NCI-H460 (cell line): ENCODE results near the gene SLC4A5. TPM values are rescaled to one million over a fixed set of nuclear protein-coding genes. Genes with fewer than 3 reads are reported as not detected.

Experiments used
- DNase-seq: peaks from one replicate; pipeline ENCODE4 v3.0.0-alpha.2; 2016; ENCODE audit warnings: low read depth; ENCODE audit errors: extremely low read depth
- total RNA-seq: library from RNA; depleted of rRNA; stranded (reverse); fragments of >200 nt; shearing (Covaris generic); gene quantifications from 2 replicates; pipeline ENCODE4 v1.2.3, GENCODE V29; 2014

The SLC4A5 gene
- total RNA-seq, 1 experiment from 2014 or later, result 0.40 TPM

DNA sequence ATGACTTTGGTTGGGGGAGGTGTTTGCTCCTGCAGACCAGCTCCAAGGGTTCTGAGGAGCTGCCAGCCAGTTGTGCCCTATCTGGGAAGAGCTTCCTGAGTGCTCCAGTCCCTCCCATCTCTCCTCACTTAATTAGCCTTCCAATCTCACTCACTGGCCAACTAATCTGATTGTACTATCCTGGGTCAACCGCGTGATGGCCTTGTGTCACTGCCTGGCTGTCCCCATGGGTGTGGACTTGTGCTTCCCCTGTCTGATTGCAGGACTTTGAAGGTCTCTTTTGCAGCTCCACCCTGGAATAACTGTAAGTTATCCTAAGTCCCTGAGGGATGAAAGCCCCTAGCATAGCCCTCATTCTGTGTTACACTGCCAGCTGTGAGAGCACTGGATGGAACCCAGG, 65.0 kb downstream of the SLC4A5 start:
- DNase-seq, result no peak

DNA sequence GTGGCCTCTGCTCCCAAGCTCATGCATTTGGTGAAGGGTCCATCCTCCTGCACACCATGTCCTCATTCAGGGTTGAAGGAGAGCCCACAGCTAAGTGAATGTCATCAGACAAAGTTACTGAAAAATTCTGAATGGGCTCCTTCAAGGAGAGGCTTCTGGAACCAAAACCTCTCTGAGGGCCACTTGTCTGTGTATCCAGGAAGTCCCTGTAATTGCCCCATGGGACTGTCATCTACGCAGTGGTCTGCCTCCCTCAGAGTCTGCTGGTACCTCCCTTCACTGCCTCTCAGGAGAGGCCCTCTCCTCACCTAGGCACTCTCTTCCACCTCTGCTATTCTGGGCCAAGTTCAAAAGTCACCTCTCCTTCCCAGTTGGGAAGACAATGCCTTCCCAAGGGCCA, 68.0 kb downstream of the SLC4A5 start:
- DNase-seq, result no peak

DNA sequence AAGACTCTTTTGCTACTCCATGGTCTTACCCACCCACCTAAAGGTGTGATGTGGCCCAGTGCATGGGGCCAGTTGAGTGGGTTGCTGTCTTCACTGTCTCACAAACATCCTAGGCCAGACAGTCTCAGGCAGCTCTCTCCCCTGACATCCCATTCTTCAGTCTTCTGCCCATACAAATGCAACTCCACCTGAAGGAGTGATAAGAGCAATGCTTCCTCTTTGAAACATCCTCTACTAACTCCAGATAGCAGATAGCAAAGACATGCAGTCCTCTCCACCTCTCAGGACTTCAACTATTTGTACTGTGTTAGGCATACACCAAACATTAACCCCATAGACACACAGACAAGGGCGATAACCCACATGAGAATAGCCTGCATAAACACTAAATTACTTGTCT, 73.5 kb downstream of the SLC4A5 start:
- DNase-seq, result no peak

DNA sequence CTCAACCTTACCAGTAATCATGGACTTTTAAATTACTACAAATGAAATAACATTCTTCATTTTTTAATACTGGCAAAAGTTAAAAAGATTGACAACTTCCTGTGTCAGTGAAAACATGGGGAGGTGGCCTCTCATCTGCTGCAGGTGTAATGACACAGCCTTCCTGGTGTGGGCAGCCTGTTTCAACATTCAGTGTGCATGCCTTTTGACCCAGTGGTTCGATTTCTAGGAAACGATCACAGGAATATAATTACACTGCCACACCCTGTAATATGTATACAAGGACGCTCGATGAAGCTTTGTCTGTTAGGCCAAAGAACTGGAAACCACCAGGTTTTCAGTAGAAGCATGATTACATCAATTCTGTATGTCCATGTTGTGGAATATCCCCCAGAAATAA, 76.1 kb downstream of the SLC4A5 start:
- DNase-seq, result peak; percentile 27

DNA sequence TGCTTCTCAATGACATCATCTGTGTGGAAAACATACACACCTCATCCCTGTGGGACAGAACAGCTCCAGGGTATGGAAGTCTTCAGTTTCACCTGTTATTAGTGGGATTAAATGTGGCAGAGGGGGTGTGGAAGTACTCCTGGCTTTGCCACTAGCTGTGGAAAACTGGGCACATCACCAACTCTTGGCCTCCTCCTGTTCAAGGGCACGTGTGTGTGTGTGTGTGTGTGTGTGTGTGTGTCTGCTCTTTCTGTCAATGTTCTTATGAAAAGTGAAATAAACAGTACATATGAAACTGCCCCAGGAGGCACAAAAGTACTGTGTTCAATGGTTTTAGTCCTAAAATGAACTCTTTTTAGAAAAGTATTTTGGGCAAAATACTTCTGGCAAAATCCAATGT, 78.9 kb downstream of the SLC4A5 start:
- DNase-seq, result no peak

DNA sequence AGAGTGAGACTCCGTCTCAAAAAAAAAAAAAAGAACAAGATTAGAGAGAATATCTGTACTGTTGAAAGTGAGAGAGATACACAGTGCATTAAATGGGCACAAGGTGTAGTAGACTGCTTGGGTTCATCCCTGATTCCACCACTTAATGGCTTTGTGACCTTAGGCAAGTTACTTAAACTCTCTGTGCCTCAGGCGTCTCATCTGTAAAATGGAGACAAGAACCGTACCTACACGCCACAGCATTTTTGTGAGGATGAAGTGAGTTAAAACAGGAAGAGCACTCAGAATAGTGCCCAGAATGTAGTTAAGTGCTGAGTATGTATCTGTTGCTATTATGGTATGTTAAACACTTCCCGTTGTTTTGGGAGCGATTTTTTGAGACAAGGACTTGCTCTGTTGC, 80.5 kb downstream of the SLC4A5 start:
- DNase-seq, result no peak

DNA sequence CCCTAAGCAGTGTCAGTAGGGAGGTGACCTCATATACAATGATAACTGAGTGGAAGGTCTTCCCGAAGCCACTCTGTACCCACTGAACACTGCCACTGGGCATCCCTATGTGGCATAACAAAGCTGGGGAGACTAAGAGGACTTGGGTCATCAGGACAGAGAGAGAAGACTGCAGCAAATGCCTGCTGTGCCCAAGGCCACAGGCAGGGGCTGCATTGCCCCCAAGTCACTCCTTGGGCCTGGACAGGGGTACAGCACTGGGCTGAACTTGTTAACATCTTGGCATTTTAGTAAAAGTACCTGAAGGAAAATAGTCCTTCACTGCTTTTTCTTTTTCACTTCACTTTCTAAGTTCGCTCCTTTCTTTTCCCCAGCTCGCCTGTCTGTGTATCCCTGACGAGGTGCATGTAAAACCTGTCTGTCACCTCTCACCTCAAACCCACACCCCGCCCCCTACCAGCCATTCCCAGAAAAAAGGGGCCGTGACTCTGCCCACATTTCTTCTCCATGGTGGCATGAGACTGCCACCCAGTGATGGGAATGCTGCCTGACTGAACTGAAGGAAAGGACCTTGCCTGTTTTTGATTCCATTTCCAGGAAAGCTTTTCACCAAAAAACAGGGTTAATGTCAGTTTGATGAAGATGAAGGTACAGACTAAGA, 81.9 kb downstream of the SLC4A5 start:
- DNase-seq, result peak; percentile 43

DNA sequence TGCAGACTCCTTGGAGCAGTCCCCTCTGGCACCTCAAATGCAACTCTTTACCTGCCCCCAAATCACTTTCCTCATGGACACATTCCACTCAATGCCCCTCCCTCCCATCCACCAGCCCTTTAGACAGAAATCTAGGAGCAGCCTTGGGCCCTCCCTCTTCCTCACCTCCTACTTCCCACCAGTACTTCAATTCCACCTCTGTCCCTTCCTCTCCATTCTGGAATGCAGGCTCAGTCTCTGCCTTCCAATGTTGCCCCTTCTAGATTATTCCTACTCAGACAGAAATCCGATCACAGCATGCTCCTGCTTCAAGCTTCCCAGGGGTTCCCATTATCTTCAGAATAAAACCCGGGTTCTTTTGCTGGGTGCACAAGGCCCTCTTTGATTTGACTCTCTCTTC, 82.7 kb downstream of the SLC4A5 start:
- no peak for DNase-seq

DNA sequence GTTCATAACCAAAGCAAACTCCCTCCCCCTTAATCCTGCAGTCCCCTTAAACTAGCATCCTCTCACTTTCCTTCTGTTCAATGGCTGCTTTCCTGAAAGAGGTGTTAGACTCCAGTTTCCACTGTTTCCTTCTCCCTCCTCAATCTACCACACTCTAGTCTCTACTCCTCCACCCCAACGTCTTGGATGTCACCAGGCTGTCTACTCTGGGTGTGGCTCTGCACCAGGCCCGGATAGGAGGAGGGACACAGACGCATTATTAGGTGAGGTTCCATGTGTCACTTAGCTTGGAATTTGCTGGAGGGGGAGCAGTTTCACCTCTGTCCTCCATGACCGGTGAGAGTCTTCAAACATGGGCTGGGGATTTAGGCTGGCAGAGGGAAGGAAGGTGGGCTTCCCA, 83.5 kb downstream of the SLC4A5 start:
- DNase-seq, result no peak

DNA sequence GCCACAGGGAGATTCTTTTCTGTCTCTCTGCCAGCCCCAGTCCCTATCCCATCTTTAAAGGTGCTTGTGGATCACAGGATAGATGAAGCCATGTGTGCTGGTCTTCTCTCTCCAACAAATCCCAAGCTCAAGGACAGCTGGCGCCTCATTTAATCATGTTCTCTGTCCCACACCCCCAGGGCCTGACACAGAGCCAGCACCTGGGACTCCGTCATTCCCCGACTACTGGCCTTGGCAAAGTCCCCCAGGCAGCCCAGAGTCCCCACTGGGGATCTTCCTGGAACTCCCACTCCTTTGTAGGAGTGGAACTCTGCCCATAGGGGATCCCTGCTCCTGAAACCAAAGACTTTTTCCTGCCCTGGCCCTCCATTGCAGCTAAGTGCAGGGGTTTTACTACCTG, 84.0 kb downstream of the SLC4A5 start:
- DNase-seq, result no peak

DNA sequence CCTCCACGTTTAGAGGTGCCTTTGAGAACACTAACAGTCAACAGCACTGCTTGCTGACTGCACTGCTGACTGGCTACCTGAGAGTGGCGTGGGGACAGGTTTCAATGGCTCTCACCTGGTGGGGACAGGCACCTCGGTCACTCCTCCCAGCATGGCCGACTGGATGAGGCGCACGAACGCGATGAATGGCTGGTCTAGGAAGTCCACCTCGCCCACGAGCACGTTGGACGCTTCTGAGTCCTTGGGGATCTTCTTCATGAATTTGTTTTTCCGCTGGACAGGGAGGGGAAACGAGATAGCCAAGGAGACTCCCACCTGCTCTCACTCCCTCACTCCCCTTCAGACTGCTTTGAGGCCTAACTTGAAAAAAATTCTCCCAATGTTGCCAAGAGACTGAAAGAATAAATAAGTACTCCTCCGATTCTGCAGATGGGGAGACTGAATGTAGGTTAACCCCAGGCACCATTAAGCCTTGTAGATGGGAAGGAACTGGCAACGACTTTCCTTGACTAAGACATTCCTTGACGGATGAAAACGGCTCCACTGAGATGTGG, 87.5 kb downstream of the SLC4A5 start:
- no peak for DNase-seq

DNA sequence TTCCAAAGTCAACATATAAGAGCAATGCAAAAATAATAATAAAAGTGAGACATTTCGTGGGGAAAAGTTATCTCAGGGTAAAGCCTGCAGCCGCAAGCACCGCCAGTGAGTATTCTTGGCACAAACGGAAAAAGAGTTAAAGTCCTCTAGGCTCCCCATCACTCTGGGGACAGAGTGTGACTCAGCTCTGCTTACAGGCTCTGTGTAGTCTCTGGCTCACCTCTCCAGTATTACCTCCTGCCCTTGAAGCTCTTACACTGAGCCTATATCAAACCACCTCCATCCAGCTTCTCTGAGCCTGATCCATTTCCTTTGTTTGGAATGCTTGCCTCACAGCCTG, 89.3 kb downstream of the SLC4A5 start:
- no peak for DNase-seq

DNA sequence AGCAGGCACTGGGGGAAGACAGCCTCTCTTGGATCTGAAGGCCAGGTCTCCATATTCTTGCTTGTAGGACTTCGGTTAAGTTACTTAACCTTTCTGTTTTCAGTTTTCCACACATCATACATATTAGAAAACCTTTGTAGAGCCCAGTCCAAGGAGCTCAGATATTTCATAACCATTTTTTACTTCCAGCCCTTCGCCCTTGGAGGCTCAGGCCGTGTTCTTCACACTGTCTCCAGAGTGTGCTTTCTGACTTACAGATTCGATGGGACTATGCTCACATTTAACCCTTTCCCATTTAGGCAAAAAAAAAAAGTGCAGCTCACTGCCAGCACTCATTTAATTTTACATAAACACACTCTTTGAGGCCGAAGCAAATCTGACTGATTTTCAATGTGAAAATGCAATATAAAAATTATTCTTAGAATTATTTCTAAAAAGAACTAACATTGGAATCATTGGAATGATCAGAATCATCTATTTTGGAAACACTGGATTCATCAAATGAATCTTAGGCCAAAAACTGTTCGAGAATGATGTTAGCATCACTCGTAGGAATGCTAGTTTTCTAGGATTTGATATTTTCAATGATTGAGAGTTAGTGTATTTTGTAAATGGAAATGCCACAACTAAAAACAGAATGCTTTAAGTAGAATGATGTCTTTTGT, 89.8 kb downstream of the SLC4A5 start:
- no peak for DNase-seq

DNA sequence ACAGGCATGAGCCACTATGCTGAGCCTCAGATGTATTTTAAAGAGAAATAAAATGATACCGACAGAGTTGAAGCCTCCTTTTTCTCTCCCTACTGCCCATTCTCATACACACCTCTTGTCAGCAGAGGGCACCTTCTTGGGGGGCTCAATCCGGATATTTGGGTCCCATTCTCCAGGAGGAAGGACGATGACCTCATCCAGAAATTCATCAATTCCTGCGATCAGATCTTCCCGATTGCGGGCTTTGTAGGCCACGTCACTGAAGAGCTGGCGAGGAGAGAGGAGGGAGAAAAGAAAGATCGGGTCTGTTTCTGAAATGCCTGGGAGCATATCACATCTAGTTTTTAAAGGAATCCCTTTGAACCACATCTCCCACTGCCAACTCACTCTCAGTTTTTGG, 90.4 kb downstream of the SLC4A5 start:
- DNase-seq, result no peak

DNA sequence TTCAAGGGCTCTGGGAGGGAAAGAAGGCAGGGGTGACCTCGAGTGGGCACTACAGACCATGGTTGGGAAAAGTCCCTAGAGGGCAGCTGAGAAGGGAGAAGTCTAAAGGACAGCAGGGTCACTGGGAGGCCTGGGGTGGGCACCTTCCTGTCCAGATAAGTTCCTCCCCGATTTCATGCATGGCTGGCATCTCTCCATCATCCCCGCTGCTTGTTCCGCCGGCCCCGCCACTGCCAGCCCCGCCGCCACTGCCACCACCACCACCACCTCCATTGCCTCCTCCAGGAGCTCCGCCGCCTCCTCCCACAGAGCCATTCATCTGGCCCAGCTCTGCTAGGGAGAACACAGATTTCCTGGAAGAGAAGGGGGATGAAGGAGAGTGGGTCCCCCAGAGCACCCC, 91.2 kb downstream of the SLC4A5 start:
- DNase-seq, result no peak

DNA sequence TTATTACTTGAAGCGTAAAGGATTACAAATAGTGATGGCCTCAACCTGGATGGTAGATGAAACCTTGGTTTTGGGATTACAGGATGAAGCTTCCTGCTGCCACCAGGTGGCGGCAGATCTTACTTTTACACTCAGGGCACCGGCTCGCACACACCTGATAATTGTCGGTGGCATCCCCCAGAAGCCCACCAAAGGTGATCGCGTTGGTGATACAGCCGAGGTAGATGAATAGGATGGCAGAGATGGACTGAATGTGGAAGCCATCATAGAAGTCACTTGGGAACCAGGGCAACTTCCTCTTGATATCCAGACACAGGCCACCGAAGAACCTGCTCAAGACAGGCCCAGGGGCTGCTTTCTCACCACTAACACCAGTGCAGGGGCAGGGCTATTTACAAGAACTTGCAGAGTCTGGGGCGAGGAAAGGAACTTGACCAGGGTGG, 93.0 kb downstream of the SLC4A5 start:
- DNase-seq, result peak; percentile 30

DNA sequence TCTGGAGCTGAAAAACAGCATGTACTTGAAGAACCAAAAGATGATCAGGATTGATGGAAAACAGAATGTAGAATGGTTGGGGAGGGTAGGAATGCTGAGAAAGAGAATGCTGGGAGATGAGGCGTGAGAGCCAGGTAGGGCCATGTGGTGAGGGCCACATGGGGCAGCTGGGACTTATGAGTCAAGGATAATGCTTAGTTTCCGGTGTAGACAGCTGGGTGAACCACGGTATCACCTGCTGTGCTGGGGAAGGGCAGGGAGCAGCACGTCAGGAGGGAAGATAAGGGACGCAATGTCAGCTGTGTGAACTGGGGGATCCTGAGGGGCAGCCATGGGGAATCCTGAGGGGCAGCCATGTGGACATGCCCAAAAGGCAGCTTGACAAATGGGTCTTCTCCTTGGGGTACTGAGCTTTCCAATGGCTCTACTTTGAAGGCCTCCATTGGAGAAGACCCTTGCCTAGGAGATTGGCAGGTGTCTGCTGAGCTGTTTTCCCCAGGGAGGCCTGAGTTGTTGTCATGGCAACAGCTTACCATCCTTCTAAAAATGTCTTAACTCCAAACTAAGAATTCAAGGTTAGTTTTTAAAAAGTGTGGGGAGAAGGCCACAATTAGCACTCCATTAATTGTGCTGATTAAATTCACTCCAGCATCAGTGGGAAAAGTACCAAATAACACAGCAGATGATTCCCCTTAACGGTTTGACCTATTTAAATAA, 93.7 kb downstream of the SLC4A5 start:
- no peak for DNase-seq

DNA sequence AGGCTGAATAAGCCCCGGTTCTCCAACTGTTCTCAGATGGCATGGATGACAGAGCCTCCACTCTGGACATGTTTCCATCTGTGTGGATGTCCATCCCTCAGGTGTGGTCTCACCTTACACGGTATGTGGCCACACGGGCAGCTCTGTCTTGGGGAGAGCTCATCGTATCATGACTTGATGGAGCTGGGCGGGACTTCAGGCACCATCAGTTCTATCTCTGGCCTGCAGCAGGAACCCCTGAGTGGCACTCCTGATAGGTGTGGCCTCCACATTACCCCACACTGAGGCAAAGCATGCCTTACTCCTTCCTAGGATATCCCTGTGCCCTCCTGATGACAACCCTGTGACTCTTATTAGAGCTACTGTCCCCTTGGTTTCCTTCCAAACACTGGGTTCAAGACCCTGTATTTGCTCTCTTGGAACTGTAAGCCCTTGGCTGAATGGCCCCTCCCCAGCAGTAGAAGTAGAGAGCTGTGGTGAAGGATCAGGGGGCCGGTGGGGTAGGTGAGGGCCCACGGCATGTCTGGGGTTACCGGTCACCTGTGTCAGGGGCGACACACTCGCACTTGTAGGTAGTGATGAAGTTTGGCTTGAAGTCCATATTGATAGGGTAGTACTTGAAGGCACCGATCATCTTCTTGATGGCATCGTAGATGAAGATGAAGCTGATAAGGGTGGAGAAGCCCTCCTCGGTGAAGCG, 96.6 kb downstream of the SLC4A5 start:
- no peak for DNase-seq

DNA sequence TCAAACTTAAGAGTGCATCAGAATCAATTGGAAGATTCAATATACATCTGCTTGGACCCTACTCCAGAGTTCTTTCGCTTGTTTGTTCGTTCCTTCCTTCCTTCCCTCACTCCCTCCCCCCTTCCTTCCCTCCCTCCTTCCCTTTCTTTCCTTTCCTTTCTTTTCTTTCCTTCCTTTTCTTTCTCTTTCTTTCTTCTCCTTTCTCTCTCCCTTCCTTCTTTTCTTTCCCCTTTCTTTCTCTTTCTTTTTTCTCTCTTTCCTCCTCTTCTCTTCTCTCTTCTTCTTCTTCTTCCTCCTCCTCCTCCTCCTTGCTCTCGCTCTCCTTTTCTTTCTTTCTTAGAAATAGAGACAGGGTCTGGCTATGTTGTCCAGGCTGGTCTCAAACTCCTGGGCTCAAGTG, 98.9 kb downstream of the SLC4A5 start:
- no peak for DNase-seq

DNA sequence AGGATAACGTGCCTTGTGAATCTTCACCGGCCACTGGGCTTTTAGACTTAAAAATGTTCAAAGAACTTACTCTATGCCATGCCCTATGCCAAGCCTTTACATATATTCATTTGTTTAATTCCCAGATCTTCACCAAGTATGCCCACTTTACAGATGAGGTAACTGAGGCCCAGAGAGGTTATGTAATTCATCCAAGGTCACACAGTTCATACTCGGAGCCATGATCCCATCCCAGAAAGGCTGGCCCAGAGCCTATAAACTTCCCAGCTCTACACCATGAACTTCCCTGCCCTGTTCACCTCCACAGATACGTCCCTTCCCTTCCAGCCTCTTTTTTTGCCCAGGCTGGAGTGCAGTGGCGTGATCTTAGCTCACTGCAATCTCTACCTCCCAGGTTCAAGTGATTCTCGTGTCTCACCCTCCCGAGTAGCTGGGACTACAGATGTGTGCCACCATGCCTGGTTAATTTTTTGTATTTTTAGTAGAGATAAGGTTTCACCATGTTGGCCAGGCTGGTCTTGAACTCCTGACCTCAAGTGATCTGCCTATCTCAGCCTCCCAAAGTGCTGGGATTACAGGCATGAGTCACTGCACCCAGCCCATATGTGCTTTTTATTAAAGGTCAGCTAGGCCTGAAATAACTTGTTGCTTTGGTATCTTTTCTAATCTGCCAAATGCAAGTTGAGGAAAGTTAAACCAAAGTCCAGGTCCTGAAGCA, 100.7 kb downstream of the SLC4A5 start:
- DNase-seq, result no peak

DNA sequence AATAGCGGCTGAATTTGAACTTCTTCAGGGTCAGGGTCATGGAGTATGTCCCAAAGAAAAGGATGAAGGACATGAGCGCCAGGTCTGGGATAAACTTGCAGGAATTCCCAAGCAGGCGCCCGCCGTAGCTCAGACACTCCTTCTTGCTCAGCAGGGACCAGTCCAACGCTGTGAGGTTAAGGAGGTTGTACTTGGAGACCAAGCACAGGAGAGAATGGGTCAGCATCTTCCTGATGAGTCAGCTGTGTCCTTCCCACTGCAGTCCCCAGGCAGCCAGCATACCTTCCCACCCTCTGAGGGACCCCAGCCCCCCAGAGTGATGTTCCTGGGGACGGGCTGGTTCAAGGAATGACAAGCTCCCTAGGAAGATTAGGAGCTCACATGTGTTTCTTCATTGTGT, 103.9 kb downstream of the SLC4A5 start:
- DNase-seq, result no peak
